ENCODE measurements around the gene XPC.

GRCh38 chr3:14154276-14154675 is 24.1 kb downstream of the XPC start:
- TF ChIP-seq POLR2A (IDR thresholded peaks at IDR 0.05; ENCODE audit: low read depth, low read length): no peak
- no peak for TF ChIP-seq POLR2AphosphoS5 (IDR thresholded peaks at IDR 0.05; ENCODE audit: low read depth, low read length)

All from GM12892 (cell line).